Thyroid gland (tissue), 4 donors: ENCODE measurements around the gene IRF2BPL. TPM values are rescaled to one million over a fixed set of nuclear protein-coding genes. Genes with fewer than 3 reads are reported as not detected.
"Not testable (repeated sequence)": the region's sequence is repeated elsewhere in the genome, so short reads cannot be mapped to it uniquely, and the experiment has no call there.

ENCODE experiments used
- DNase-seq, 2 donors: peaks; one replicate each; pipeline ENCODE4 v3.0.0-alpha.2; 2019
- H3K27ac ChIP-seq, 3 donors: fragments of 200-600 bp; sonication (generic); 1 replicate in 2 of 3; 2 replicates in 1 of 3; pipeline ENCODE4 v1.5.1; 2016 to 2019; ENCODE audit warnings: mild to moderate bottlenecking in 1 of 3, moderate library complexity in 1 of 3
- H3K27me3 ChIP-seq: fragments of 200-600 bp; sonication (generic); one replicate; pipeline ENCODE4 v1.5.1; 2019
- H3K36me3 ChIP-seq, 2 donors: fragments of 200-600 bp; sonication (generic); one replicate each; pipeline ENCODE4 v1.5.1; 2016 to 2019
- H3K4me1 ChIP-seq, 2 donors: fragments of 200-600 bp; sonication (generic); one replicate each; pipeline ENCODE4 v1.5.1; 2017 to 2019
- H3K4me3 ChIP-seq, 3 donors: fragments of 200-600 bp; sonication (generic); replicated peaks in 1 of 3; 1 replicate in 2 of 3; 2 replicates in 1 of 3; pipeline ENCODE4 v1.5.1; 2016; ENCODE audit warnings: mild to moderate bottlenecking in 1 of 3
- H3K9me3 ChIP-seq: fragments of 200-600 bp; sonication (generic); one replicate; pipeline ENCODE4 v1.5.1; 2017
- POLR2A ChIP-seq, 2 donors: fragments of 450-650 bp; IDR thresholded peaks; one replicate each; pipeline ENCODE4 v1.6.1; 2017; ENCODE audit warnings: antibody characterized with exemption in 2 of 2, mild to moderate bottlenecking in 2 of 2, moderate library complexity in 1 of 2
- WGBS, 2 donors: methylation state at CpG; one replicate each; pipeline ENCODE4 v1.1.5; 2017; 5-methylcytosine and 5-hydroxymethylcytosine counted together
- intact Hi-C: fragments of 100-400 bp; cut with DNase I; formaldehyde crosslinking; loops from one replicate; pipeline ENCODE4 v1.15.1; 2023
- total RNA-seq, 4 donors: library from RNA; depleted of rRNA; stranded (reverse); fragments of >200 nt; gene quantifications; one replicate each; pipeline ENCODE4 v1.2.3, GENCODE V29; 2016
- TF ChIP-seq, protein P1 (sequence below), 6 experiments: fragments of 200-600 bp in 3 of 6; fragments of 450-650 bp in 3 of 6; sonication (generic) in 3 of 6; IDR thresholded peaks; one replicate each; pipeline ENCODE4 v1.5.1; 2016 to 2019; ENCODE audit warnings: antibody characterized with exemption in 6 of 6, mild to moderate bottlenecking in 2 of 6, inconsistent platforms in 1 of 6, moderate library complexity in 1 of 6

Gene IRF2BPL
- total RNA-seq, 4 donors from 2014 or later: 43.9 to 103 (median 78.4) TPM

DNA sequence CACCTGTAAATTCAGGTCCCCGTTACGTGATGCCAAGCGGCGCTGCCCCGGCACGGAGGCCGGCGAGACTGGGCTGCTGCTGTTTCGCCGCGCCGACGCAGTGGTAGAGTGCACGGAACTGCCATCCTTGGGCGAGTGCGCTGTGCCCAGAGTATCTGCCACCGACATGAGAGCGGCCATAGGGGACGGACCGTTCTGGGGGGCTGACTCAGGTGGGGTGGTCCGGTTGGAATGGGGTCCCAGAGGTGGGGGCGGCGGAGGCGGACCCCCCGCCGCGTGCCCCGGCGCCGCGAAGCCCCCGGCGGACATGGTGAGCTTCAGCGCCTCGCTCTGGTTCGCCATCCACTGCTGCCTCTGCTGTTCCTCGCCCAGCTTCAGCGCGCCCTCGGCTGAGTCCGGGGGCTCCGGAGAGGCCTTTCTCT is 2.8 kb downstream of the IRF2BPL start:
- Histone ChIP-seq H3K9me3 (no peaks in the 10 kb centered on the region), H3K36me3 (peaks cover 15 to 16% of the 10 kb centered on the region in 2 donors), H3K27ac (peak overlapping the region; percentile 100), H3K4me1 (peaks cover 42 to 51% of the 10 kb centered on the region in 2 donors), H3K27me3 (no peaks in the 10 kb centered on the region), H3K4me3 (peak overlapping the region; percentile 41 to 66 (median 50))
- TF ChIP-seq POLR2A (IDR thresholded peaks at IDR 0.05): no peak
- TF ChIP-seq, protein P1, sequence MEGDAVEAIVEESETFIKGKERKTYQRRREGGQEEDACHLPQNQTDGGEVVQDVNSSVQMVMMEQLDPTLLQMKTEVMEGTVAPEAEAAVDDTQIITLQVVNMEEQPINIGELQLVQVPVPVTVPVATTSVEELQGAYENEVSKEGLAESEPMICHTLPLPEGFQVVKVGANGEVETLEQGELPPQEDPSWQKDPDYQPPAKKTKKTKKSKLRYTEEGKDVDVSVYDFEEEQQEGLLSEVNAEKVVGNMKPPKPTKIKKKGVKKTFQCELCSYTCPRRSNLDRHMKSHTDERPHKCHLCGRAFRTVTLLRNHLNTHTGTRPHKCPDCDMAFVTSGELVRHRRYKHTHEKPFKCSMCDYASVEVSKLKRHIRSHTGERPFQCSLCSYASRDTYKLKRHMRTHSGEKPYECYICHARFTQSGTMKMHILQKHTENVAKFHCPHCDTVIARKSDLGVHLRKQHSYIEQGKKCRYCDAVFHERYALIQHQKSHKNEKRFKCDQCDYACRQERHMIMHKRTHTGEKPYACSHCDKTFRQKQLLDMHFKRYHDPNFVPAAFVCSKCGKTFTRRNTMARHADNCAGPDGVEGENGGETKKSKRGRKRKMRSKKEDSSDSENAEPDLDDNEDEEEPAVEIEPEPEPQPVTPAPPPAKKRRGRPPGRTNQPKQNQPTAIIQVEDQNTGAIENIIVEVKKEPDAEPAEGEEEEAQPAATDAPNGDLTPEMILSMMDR (IDR thresholded peaks at IDR 0.05): no peak
- intact Hi-C loops: loop anchor here (5.0 kb wide), 1 partner anchor 68 kb away; no protein-coding TSS in a partner anchor
- peak; percentile 26 to 47 for DNase-seq
- WGBS, 2 donors: 0 to 22% methylated on average over 2 to 15 of the region's 42 CpGs

DNA sequence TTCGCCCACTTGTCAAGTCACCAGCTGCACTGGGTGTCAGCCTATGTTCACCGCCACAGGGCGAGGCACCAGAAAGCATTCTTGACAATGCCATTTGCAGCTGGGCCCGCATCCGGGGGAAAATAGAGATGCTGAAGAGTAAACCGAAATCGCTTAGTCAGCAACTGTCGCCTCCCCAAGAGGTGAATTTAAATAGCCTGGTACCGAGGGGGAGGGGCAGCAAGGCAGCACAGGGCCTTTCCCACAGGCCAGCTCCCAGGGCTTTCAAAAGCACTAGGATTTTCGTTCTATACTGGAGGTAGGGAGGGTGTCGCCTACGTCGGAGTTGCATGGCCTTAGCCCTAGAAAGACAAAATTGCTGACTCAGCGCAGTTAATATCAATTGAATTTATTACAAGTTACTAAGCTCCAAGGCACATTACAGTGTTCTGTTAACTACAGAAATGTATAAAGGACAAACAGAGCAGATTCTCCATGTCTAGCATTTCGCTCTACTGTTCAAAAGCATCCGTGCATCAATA is 4.3 kb downstream of the IRF2BPL start:
- Histone ChIP-seq H3K36me3 (peaks cover 15 to 16% of the 10 kb centered on the region in 2 donors), H3K27me3 (no peaks in the 10 kb centered on the region), H3K27ac (peak overlapping the region; percentile 100), H3K4me3 (peak overlapping the region in 1 of 3 donors; percentile 18), H3K9me3 (no peaks in the 10 kb centered on the region), H3K4me1 (peaks cover 36 to 37% of the 10 kb centered on the region in 2 donors)
- WGBS, 2 donors: 39 to 45% methylated on average over 16 of the region's 16 CpGs
- TF ChIP-seq, protein P1 (IDR thresholded peaks at IDR 0.05): peak in 1 of 6 experiments; percentile 8
- TF ChIP-seq POLR2A (IDR thresholded peaks at IDR 0.05): no peak
- intact Hi-C loops: no loop called here
- peak; percentile 63 to 73 for DNase-seq

DNA sequence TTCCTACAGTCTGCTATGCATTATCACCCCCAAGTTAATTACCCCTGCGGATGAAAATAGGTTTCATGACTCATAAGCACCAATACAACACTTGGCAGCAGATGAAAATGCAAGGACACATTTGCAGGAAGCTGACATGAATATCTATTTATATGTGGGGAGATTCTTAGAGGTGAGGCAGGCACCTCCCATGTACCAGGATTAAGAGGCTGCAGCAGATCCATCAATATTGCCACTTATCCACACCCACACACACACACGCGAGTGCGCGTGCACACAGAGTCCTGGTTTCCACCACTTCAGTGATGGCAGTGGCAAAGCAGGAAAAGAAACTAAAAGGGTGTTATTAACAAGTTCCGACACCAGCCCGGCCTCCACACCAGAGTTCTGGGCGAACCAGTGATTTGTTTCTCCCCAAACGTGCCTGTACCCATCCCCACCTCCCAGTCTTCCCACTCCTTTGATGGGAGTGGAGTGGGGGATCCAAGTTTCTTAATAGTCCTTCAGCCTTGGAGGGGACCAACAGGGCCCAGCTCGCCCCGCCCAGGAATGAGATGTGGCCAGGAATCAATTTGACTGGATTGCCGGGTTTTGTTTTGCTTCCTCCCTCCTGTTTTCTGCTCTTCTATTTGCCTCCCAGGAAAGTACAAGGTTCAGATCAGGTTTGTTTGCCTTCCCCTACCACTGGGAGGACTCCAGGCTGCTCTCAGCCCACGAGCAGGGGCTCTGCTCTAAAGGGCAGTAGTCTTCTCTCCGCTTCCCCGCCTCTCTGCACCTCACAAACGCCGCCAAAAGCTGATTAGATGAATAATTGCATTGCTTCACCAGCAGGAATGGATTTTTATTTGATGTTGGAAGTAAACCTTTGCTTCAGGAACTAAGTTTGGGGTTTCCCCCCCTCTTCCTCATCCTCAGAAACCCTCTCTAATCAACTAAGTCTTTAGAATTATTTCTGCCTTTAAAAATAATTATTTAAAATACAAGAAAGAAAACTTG is 5.2 kb downstream of the IRF2BPL start:
- no peaks in the 10 kb centered on the region for H3K9me3 ChIP-seq
- H3K4me3 ChIP-seq: peak overlapping the region in 1 of 3 donors; percentile 1
- H3K27ac ChIP-seq: peak overlapping the region; percentile 100
- peak; percentile 76 to 81 for DNase-seq
- TF ChIP-seq POLR2A (IDR thresholded peaks at IDR 0.05): peak in 1 of 2 donors; percentile 46
- TF ChIP-seq, protein P1 (IDR thresholded peaks at IDR 0.05): peak in 3 of 6 experiments; percentile 27 to 49 (median 28)
- H3K27me3 ChIP-seq: no peaks in the 10 kb centered on the region
- H3K36me3 ChIP-seq: peaks cover 15 to 16% of the 10 kb centered on the region in 2 donors
- 39 to 40% methylated on average over 17 of the region's 17 CpGs for WGBS, 2 donors
- peaks cover 32% of the 10 kb centered on the region in 2 donors for H3K4me1 ChIP-seq
- intact Hi-C loops: no loop called here

DNA sequence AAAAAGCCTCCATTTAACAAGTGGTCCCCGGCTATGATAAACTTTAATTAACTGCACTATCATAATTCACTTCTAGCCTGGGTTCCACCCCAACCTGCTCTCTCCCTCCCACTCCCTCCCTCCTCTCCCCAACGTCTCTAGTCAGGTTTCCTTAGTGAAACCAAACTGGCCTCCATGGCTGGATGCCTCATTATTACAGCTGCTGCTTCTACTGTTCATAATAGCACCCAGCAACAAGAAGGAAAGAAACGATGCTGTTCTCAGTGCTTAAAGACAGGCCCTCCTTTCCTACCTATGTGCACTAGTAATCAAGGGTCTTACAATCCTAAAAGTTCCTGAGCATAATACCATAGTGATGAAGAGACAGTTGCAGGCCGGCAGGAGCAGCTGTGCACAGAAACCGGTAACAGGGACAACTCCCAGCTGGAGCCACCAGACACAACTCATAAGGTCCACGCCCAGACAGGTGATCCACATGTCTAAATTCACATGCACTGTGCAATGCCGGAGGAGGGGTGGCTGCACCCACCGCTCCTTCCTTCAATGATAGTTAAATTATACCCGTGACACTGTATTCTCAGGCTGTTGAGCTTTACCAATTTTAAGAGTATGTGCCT is 6.2 kb downstream of the IRF2BPL start:
- Histone ChIP-seq H3K4me3 (no peak overlapping the region), H3K36me3 (peaks cover 15 to 16% of the 10 kb centered on the region in 2 donors), H3K4me1 (peaks cover 32% of the 10 kb centered on the region in 2 donors), H3K9me3 (no peaks in the 10 kb centered on the region), H3K27ac (peak overlapping the region; percentile 100), H3K27me3 (no peaks in the 10 kb centered on the region)
- DNase-seq: peak in 1 of 2 donors; percentile 31
- WGBS, 2 donors: 65 to 70% methylated on average over 7 to 9 of the region's 9 CpGs
- TF ChIP-seq POLR2A (IDR thresholded peaks at IDR 0.05): no peak
- TF ChIP-seq, protein P1 (IDR thresholded peaks at IDR 0.05): no peak
- intact Hi-C loops: no loop called here

DNA sequence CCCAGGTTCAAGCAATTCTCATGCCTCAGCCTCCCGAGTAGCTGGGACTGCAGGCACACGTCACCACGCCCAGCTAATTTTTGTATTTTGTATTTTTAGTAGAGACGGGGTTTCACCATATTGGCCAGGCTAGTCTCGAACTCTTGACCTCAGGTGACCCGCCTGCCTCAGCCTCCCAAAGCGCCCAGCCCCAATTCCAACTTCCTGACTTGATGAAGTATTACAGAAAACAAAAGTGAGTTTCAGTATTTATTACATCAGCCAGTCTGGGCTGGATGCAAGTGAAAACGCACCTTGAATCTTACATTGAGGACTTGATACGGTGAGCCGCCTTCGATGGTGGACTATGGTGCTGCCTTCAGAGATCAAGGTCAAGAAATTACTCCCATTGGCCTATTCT is 7.1 kb downstream of the IRF2BPL start:
- H3K27me3 ChIP-seq, H3K4me3 ChIP-seq, DNase-seq, intact Hi-C loops, H3K9me3 ChIP-seq: not testable (repeated sequence)
- WGBS, 2 donors: 95 to 96% methylated on average over 11 of the region's 11 CpGs
- Histone ChIP-seq H3K27ac (peak overlapping the region in 1 of 3 donors; percentile 50), H3K36me3 (peaks cover 10 to 12% of the 10 kb centered on the region in 2 donors), H3K4me1 (peaks cover 28 to 32% of the 10 kb centered on the region in 2 donors)
